Testis (tissue), 2 donors: ENCODE results near the gene GOLGA8Q.
"Not testable (repeated sequence)": the region's sequence is repeated elsewhere in the genome, so short reads cannot be mapped to it uniquely, and the experiment has no call there.

Experiments
- CTCF ChIP-seq, 3 experiments: fragments of 450-650 bp in 2 of 3; fragments of 200-600 bp in 1 of 3; sonication (generic) in 1 of 3; IDR thresholded peaks; one replicate each; pipeline ENCODE4 v1.5.1; 2016 to 2019; ENCODE audit warnings: antibody characterized with exemption in 3 of 3, mild to moderate bottlenecking in 2 of 3, moderate library complexity in 1 of 3
- POLR2A ChIP-seq: fragments of 450-650 bp; IDR thresholded peaks from one replicate; pipeline ENCODE4 v1.6.1; 2017; ENCODE audit warnings: antibody characterized with exemption, mild to moderate bottlenecking, moderate library complexity

- not testable (repeated sequence) for TF ChIP-seq POLR2A; CTCF (IDR thresholded peaks at IDR 0.05)
These were observed 21.2 kb downstream of the GOLGA8Q start for GRCh38 chr15:30573012-30573491.
